SK-N-SH treated with all-trans-retinoic acid at 6 μM for 48 hours (cell line): ENCODE measurements around the gene GPATCH2L.

Experiments
- ARNTL ChIP-seq: fragments of 450-650 bp; formaldehyde crosslinking; IDR thresholded peaks from 2 replicates; pipeline ENCODE4 v1.5.0; 2020; ENCODE audit warnings: low read depth, mild to moderate bottlenecking, moderate library complexity, borderline replicate concordance
- CSDC2 ChIP-seq: fragments of 250-450 bp; sonication (Bioruptor Pico); IDR thresholded peaks from 2 replicates; pipeline ENCODE4 v1.5.0; 2020; ENCODE audit warnings: mild to moderate bottlenecking, moderate library complexity
- GLIS3 ChIP-seq: fragments of 250-450 bp; sonication (Bioruptor Pico); IDR thresholded peaks from 2 replicates; pipeline ENCODE4 v1.5.0; 2020; ENCODE audit warnings: mild to moderate bottlenecking, moderate library complexity
- SNAI2 ChIP-seq: fragments of 250-450 bp; sonication (Bioruptor Pico); IDR thresholded peaks from 2 replicates; pipeline ENCODE4 v1.5.0; 2020; ENCODE audit warnings: mild to moderate bottlenecking, moderate library complexity
- TCF4 ChIP-seq: fragments of 250-450 bp; sonication (Bioruptor Pico); IDR thresholded peaks from 2 replicates; pipeline ENCODE4 v1.8.0; 2021; ENCODE audit warnings: mild to moderate bottlenecking, moderate library complexity, borderline replicate concordance
- ZFP3 ChIP-seq: fragments of 250-450 bp; sonication (Bioruptor Pico); IDR thresholded peaks from 2 replicates; pipeline ENCODE4 v1.5.0; 2020; ENCODE audit warnings: mild to moderate bottlenecking, moderate library complexity
- ZNF8 ChIP-seq: fragments of 450-650 bp; formaldehyde crosslinking; IDR thresholded peaks from 2 replicates; pipeline ENCODE4 v1.5.0; 2020; ENCODE audit warnings: mild to moderate bottlenecking, moderate library complexity
- TF ChIP-seq, protein P1 (sequence below): fragments of 250-450 bp; sonication (Bioruptor Pico); IDR thresholded peaks from 2 replicates; pipeline ENCODE4 v1.8.0; 2020; ENCODE audit warnings: mild to moderate bottlenecking, moderate library complexity, borderline replicate concordance

- no peak for TF ChIP-seq ZFP3
- TF ChIP-seq ARNTL (CRISPR knock-in tag), result no peak
- no peak for TF ChIP-seq TCF4 (CRISPR knock-in tag)
- no peak for TF ChIP-seq SNAI2 (CRISPR knock-in tag)
- TF ChIP-seq, protein P1, sequence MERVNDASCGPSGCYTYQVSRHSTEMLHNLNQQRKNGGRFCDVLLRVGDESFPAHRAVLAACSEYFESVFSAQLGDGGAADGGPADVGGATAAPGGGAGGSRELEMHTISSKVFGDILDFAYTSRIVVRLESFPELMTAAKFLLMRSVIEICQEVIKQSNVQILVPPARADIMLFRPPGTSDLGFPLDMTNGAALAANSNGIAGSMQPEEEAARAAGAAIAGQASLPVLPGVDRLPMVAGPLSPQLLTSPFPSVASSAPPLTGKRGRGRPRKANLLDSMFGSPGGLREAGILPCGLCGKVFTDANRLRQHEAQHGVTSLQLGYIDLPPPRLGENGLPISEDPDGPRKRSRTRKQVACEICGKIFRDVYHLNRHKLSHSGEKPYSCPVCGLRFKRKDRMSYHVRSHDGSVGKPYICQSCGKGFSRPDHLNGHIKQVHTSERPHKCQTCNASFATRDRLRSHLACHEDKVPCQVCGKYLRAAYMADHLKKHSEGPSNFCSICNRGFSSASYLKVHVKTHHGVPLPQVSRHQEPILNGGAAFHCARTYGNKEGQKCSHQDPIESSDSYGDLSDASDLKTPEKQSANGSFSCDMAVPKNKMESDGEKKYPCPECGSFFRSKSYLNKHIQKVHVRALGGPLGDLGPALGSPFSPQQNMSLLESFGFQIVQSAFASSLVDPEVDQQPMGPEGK, result no peak
- no peak for TF ChIP-seq ZNF8
- no peak for TF ChIP-seq GLIS3 (CRISPR knock-in tag)
- no peak for TF ChIP-seq CSDC2 (CRISPR knock-in tag)
These were observed 81.1 kb downstream of the GPATCH2L start for GRCh38 chr14:76232800-76233199.
